SW 1271 (cell line): ENCODE data around the gene AP3S1.
A peak's percentile ranks its signal among the peaks of the same experiment; 100 is the strongest.
"Not testable (repeated sequence)": the region's sequence is repeated elsewhere in the genome, so short reads cannot be mapped to it uniquely, and the experiment has no call there.

ENCODE experiments used
- DNase-seq, 2 experiments: peaks; one replicate each; lab custom pipeline; 2025; lab: John Stamatoyannopoulos, UW

Gene AP3S1

DNA sequence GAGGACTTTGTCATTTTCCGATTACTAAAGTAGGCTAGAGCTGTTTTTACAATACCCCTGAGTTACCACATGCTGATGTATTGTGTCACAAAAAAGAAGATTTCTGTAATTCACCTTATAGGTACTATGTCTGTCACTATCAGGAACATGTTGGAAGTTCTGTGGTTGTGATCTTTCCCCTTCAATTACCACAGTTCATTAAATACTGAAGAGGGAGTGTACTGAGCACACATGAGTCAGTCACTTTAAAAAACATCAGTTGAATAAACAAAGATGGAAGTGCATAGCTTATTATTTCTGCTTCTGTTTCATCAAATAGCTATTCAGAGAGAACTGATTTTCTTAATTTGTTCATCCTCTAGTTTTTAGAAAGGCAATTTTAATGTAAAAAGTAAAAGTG, 31.7 kb downstream of the AP3S1 start:
- no peak for DNase-seq

DNA sequence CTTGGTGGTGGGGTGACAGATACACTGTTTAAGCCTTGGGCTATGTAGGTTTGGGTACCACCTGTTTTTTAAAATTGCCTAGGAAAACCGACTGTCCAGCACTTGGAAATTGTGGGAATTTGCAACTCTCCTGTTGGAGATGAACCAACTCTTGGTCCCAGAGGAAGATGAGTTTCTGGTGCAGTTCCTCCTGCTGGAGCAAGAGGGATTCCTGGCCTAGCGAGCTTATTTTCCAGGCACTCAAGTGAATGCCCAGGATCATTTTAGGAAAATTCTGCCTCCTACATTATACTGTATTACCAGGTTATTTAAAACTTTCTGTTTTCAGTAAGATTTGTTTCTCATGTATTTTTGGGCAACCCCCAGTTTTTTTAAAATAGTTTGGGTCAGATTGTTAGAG, 33.7 kb downstream of the AP3S1 start:
- no peak for DNase-seq

DNA sequence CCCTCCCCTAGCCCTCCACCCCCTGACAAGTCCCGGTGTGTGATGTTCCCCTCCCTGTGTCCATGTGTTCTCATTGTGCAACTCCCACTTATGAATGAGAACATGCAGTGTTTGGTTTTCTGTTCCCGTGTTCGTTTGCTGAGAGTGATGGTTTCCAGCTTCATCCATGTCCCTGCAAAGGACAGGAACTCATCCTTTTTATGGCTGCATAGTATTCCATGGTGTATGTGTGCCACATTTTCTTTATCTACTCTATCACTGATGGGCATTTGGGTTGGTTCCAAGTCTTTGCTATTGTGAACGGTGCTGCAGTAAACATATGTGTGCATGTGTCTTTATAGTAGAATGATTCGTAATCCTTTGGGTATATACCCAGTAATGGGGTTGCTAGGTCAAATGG, 35.6 kb downstream of the AP3S1 start:
- DNase-seq: not testable (repeated sequence)

DNA sequence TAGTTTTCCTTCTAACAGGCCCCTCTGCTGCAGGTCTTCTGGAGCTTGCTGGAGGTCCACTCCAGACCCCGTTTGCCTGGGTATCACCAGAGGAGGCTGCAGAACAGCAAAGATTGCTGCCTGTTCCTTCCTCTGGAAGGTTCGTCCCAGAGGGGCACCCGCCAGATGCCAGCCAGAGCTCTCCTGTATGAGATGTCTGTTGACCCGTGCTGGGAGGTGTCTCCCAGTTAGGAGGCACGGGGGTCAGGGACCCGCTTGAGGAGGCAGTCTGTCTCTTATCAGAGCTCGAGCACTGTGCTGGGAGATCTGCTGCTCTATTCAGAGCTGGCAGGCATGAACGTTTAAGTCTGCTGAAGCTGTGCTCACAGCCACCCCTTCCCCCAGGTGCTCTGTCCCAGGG, 40.7 kb downstream of the AP3S1 start:
- DNase-seq: not testable (repeated sequence)

DNA sequence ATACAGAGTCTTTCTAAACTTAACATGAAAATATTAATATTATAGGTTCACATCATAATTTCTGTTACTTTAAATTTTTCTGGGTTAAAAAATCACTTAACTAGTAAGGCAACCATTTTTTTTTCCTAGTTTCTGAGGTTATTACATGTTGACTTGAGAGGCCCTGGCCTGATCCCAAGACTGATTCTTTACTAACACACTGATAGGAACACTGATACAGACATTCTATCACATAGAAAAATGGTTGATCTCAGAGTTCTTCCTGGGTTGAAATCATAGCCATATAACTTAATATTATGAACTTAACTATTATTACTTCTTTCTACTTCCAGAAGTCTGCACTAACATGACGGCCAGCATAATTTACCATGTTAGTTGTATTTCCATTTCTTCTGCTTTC, 43.0 kb downstream of the AP3S1 start:
- no peak for DNase-seq

DNA sequence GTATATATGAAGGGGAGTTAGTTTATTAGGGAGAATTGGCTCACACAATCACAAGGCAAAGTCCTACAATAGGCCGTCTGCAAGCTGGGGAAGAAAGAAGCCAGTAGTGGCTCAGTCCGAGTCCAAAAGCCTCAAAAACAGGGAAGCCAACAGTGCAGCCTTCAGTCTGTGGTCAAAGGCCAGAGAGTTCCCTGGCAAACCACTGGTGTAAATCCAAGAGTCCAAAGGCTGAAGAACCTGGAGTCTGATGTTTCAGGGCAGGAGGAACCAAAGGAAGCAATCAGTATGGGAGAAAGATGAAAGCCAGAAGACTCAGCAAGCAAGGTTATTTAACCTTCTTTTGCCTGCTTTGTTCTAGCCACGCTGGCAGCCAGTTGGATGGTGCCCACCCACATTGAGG, 43.5 kb downstream of the AP3S1 start:
- not testable (repeated sequence) for DNase-seq

DNA sequence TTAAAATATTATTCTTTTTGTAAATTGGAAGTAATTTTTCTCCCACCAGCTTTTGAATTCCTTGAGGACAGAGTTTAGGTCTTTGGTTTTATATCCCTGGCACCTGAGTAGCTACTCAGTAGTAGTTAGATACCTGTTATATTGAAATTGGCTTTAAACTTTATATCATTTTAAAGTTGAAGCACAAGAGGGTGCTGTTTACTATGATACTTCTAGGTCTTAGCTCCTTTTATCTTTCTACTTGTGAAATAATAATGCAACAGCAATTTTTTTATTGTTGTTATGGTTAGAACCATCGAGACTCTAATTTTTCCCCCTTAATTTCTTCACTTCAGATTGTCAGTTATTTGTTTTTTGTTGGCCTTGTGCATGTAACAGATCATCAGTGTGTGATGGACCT, 46.3 kb downstream of the AP3S1 start:
- peak in 1 of 2 experiments; percentile 54 for DNase-seq

DNA sequence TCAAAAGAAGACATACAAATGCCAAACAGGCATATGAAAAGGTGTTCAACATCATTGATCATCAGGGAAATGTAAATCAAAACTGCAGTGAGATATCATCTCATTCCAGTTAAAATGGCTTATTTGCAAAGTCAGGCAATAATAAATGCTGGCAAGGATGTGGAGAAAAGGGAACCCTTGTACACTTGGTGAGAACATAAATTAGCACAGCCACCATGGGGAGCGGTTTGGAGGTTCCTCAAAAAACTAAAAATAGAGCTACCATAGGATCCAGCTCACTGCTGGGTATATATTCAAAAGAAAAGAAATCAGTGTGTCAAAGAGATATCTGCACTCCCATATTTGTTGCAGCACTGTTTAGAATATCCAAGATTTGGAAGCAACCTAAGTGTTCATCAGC, 50.3 kb downstream of the AP3S1 start:
- no peak for DNase-seq

DNA sequence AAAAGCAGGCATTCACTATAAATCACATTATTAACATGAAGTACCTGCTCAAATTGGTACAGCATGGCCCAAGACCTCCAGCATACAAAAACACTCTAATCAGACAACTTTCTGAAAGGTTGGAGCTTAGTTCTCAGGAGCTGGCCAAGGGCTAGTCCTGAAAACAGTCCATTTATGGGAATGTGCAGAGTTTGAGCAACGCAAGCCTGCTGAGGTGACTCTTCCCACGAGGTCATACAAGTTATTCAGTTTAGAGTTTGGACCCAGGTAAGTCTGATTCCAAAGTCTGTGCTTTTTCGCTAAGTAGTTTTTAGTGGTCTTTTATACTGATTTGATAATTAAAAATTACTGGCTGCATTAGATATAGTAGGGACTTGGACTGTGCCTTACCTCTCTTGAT, 52.6 kb downstream of the AP3S1 start:
- DNase-seq: no peak

DNA sequence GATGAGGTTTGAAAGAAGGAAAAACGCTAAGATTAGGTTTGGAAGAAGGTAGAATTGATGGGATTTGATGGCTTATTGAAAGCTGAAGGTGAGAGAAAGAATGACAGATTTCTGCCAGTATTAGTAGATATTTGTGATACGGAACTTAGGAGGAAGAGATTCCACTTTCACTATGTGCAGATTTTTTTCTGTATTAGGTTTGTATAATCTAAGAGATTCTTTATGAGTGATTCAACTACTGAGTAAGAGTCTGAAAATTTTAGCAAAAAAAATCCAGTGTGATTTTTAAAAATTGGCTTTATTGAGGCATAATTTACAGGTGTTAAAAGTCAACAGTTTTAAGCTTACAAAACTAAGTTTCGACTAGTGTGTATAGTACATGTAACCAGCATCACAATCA, 54.1 kb downstream of the AP3S1 start:
- no peak for DNase-seq

DNA sequence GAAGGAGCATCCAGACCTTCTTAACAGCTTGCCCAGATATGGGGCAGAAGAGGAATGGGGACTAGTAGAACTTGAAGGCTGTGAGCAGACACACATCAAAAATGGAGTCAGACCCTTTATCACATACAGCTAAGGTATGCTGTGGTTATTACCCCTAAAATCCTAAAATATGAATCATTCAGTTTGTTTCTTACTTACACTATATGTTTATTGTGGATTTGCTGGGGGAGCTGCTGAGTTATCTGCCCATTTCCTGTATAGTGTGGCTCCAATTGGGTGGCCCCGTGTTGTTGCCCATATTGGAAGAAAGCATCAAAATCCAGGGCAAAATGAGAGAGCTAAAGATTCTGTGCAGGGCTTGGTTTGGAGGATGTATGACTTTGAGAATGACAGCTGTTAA, 56.9 kb downstream of the AP3S1 start:
- peak in 1 of 2 experiments; percentile 23 for DNase-seq

DNA sequence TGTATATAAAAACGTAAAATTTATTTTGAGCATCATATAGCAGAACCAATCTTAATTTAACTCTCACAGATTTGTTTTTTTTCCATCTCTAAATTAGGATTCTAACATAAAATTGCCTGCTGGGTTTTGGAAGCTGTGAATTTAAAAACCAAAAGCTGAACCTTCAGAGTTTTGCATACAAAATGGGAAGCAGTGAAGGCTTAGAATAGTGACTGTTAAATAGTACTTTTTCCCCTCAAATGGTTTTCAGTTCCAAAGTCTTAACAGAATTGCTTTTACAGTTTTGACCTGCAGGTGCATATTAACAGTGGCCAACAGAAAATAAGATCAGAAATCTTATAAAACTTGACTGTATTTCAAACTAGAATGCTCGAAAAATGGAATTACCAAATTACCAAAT, 65.4 kb downstream of the AP3S1 start:
- no peak for DNase-seq

DNA sequence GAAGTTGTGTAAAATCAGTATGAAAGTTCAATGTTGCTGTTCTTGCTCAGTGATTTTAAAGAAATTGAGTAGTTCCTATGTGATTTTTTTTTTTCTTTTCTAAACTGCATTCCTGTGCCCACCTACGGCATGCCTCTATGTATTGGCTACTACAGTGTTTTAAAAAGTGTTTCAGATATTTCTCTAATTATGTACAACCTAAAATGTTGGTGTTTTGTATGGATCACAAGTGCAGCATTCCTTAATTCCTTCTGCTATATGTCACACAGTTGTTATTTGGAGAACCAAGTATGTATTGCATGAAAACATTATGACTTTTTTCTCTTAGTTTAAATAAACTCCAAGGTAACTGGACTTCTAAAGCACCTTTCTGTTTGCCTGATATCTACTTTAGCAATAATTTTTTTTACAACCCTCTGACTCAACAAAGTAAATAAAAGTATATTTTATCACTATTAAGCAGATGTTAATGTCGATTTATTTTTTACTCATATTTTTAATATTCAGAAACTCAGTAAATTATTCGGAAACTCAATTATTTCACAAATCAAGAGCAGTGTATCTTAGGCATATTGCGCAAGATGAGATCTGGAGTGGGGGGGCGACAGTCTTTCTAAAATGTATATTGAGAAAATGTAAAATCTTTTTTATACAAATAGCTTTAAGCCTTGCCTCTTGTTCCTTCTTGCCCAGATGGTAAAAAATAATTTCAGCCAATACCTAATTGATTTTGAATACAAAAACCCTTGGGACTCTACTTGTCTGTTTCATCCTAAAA, 72.1 kb downstream of the AP3S1 start:
- DNase-seq: not testable (repeated sequence)

DNA sequence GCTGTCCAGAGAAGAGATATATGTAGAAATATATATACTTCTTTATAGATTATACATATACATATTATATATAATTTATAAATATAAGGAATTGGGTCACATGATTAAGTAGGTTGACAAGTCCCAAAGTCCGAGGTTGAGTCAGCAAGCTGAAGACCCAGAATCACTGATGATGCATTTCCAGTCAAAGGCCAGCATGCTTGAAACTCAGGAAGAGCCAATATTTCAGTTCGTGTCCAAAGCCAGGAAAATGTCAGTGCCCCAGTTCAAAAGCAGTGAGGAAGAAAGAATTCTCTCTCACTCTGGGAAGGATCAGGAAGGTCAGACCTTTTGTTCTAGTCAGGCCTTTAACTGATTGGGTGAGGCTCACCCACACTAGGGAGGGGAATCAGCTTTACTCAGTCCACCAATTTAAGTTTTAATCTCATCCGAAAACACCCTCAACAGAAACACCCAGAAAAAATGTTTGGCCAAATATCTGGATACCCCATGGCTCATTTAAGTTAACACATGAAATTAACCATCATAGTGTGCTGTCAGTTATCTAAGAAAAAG, 78.5 kb downstream of the AP3S1 start:
- no peak for DNase-seq

DNA sequence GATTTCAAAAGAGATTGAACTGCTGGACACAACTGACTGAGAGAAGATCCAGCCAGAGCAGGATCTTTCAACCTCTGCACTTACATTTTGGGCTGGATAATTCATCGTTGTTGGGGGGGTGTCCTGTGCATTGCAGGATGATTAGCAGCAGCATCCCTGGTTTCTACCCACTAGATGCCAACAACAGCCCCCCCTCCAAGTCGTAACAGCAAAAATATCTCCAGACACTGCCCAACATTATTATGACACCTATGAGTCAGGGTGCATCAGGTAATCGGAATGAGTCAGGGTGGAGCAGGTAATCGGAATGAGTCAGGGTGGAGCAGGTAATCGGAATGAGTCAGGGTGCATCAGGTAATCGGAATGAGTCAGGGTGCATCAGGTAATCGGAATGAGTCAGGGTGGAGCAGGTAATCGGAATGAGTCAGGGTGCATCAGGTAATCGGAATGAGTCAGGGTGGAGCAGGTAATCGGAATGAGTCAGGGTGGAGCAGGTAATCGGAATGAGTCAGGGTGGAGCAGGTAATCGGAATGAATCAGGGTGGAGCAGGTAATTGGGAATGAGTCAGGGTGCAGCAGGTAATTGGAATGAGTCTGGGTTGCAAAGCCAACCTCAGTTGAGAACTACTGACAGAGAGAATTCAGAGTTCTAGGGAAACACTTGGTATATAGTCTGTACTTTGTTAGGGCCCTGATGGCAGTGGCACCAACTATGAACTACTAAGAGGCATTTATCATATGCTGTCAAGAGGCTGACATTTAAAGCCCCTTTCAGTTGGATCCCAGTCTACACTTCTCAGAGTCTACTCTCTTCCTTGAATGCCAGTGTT, 87.1 kb downstream of the AP3S1 start:
- not testable (repeated sequence) for DNase-seq

DNA sequence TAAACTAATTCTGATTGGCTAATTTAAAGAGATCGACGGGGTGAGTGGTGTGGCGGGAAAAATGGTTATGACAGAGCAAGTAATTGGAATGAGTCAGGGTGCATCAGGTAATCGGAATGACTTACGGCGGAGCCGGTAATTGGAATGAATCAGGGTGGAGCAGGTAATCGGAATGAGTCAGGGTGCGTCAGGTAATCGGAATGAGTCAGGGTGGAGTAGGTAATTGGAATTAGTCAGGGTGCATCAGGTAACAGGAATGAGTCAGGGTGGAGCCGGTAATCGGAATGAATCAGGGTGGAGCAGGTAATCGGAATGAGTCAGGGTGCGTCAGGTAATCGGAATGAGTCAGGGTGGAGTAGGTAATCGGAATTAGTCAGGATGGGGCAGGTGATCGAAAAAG, 88.4 kb downstream of the AP3S1 start:
- DNase-seq: not testable (repeated sequence)

DNA sequence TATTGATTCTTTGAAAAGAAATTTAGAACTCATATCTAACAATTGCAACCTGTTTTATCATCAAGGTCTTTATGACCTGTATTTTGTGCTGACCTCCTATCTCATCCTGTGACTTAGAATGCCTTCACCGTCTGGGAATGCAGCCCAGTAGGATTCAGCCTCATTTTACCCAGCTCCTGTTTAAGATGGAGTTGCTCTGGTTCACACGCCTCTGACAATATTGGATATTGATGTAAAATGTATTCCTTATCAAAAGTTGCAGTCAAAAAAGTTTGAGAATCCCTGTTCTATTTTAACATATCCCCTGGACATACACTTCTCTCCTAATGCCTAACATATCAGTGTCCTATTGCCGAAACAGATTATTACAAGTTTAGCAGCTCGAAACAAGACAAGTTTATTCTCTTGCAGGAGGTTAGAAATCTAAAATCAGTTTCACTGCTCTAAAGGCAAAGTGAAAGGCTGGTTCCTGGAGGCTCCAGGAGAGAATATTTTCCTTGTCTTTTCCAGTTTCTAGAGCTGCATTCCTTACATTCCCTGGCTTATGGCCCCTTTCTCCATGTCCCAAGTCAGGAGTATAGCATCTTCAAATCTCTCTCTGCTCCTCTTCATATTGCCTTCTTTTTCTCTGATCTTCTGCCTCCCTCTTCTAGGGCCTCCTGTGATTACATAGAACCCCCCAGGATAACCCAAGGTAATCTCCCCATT, 89.0 kb downstream of the AP3S1 start:
- DNase-seq: no peak

DNA sequence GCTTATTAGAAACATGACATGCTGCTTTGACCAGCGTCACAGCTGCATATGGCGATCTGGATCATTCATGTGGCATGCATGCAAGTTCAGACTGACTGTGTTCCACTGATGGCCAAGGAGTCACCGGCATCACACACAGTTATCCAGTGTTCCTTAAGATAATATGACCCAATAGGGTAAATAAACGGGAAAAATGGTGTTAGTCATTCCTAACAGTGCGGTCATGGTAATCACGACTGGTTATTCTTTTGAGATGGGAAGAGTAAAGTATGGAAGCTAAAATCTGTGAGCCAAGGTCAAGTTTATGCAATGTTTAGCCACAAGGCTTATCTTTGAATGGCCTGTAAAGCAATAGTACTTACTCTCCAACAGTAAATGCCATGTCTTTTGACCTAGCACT, 91.3 kb downstream of the AP3S1 start:
- DNase-seq: no peak

DNA sequence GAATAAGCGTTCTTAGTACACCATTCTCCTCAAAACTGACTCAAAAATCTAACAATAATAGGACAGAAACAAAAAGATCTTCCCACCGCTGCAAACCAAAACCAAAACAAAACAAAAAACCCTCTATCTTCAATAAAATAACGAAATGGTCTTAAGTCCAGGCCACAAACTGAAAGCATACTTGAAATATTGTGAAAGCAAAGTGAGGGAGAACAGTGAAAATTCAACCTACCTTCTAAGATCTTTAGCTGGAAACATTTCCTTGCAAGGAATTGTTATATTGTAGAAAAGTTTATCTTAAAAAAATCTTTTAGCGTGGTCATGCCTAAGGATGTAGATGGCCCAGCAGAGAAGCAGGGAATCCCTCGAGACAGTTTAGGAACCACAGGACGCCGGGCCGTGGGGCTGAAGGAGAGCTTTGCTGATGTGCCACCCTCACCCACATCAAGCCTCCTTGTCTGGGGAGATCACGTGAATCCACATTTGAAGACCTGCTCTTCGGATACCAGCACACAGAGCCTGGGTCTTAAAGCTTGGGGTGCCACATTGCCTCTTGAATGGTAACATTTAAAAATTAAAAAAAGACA, 92.7 kb downstream of the AP3S1 start:
- no peak for DNase-seq

DNA sequence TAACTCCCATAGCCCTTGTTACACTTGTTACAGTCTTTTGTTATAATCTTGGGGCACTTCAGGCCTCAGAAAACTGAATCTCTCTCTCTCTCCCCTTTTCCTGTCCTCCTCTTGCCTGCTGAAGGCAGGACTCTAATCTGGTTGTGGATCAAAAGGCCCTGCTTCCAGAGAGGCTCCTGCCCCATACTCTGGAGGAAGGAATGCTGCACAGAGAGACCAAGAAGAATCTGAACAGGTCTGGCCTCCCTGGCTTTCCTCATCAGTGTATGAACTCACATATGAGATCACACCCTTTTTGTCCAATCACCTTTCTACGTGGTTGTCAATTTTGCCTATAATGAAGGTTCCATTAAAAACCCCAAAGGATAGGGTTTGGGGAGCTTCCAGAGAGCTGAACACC, 94.3 kb downstream of the AP3S1 start:
- no peak for DNase-seq

DNA sequence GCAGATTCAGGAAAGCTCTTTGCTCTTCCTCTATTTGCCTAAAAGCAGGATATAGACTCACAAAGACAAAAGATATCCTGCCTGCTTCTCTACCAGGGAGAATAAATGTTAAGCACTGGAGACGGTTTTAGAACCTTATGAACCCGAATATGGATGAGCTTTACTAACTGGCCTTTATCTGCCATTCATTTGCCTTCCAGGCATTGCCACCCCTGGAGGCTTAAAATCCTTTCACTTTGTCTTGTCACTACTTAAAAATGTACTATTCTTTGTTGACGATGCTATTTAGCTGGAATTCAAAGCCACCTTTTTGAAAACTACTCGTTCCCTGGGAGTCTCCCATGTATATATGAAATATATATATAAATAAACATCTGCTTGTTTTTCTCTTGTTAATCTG, 97.3 kb downstream of the AP3S1 start:
- DNase-seq: no peak
